AG10803 (cell line): ENCODE data around the gene PAK4.

Experiments used
- DNase-seq: peaks from one replicate; pipeline ENCODE4 v3.0.0; 2010; ENCODE audit warnings: low read depth
- H3K4me3 ChIP-seq: 2 replicates; pipeline ENCODE4 v1.5.1; 2011; ENCODE audit warnings: mild to moderate bottlenecking, low read length, control low read depth
- CTCF ChIP-seq: conservative IDR thresholded peaks from 2 replicates; pipeline ENCODE4 v1.5.1; 2011; ENCODE audit warnings: mild to moderate bottlenecking, low read length, control low read depth, inconsistent platforms

Gene PAK4

GRCh38 chr19:39132344-39132969 lies 6.9 kb downstream of the PAK4 start:
- no peak for TF ChIP-seq CTCF
- DNase-seq = no peak
- no peak overlapping the region for H3K4me3 ChIP-seq

- no peak overlapping the region for H3K4me3 ChIP-seq
- DNase-seq = no peak
- TF ChIP-seq CTCF = no peak
Measured at GRCh38 chr19:39133431-39134270, 8.1 kb downstream of the PAK4 start.

GRCh38 chr19:39135701-39136100 lies 10.1 kb downstream of the PAK4 start:
- no peak for DNase-seq
- H3K4me3 ChIP-seq = no peak overlapping the region
- no peak for TF ChIP-seq CTCF

- DNase-seq = no peak
- H3K4me3 ChIP-seq = no peak overlapping the region
- TF ChIP-seq CTCF = no peak
Measured at GRCh38 chr19:39136225-39136940, 10.8 kb downstream of the PAK4 start.

- no peak for DNase-seq
- no peak overlapping the region for H3K4me3 ChIP-seq
- no peak for TF ChIP-seq CTCF
Measured at GRCh38 chr19:39137131-39137530, 11.5 kb downstream of the PAK4 start.

GRCh38 chr19:39138221-39139211 lies 12.9 kb downstream of the PAK4 start:
- DNase-seq = no peak
- no peak overlapping the region for H3K4me3 ChIP-seq
- no peak for TF ChIP-seq CTCF
